Keratinocyte (primary cell): Measurements from ENCODE around the gene MGLL. TPM values are rescaled to one million over a fixed set of nuclear protein-coding genes. Genes with fewer than 3 reads are reported as not detected.

Experiments
- DNase-seq: peaks from one replicate; pipeline ENCODE4 v3.0.0-alpha.2; 2011; ENCODE audit warnings: low read depth, missing footprints, low spot score
- FAIRE-seq: peaks from 2 replicates; lab custom pipeline; 2011; peaks lifted over from hg19 to GRCh38; lab: Jason Lieb, UNC
- H2AFZ ChIP-seq: 2 replicates; pipeline ENCODE4 v1.6.0; 2012; ENCODE audit warnings: low read length, control low read depth, inconsistent platforms; ENCODE audit not compliant: control insufficient read depth
- H3K27ac ChIP-seq: 2 replicates; pipeline ENCODE4 v1.5.1; 2011; ENCODE audit warnings: low read length; ENCODE audit not compliant: control insufficient read depth, insufficient read depth
- H3K27me3 ChIP-seq: 3 replicates; pipeline ENCODE4 v1.6.0; 2011; ENCODE audit warnings: low read length; ENCODE audit not compliant: control insufficient read depth, insufficient read depth; ENCODE audit errors: extremely low read depth
- H3K36me3 ChIP-seq, 2 experiments: 2 replicates in 1 of 2; 3 replicates in 1 of 2; pipeline ENCODE4 v1.5.1; 2011; ENCODE audit warnings: low read length in 2 of 2, mild to moderate bottlenecking in 1 of 2; ENCODE audit not compliant: control insufficient read depth in 2 of 2, insufficient read depth in 2 of 2; ENCODE audit errors: extremely low read depth in 1 of 2
- H3K4me1 ChIP-seq: 3 replicates; pipeline ENCODE4 v1.5.1; 2011; ENCODE audit warnings: low read length; ENCODE audit not compliant: control insufficient read depth, insufficient read depth; ENCODE audit errors: extremely low read depth
- H3K4me2 ChIP-seq: 3 replicates; pipeline ENCODE4 v1.6.0; 2011; ENCODE audit warnings: low read depth, low read length; ENCODE audit not compliant: control insufficient read depth, insufficient read depth; ENCODE audit errors: extremely low read depth
- H3K4me3 ChIP-seq, 3 experiments: fragments of 200-600 bp in 1 of 3; sonication (generic) in 1 of 3; 2 replicates in 2 of 3; 3 replicates in 1 of 3; pipeline ENCODE4 v1.5.1; 2011 to 2016; ENCODE audit warnings: low read length in 3 of 3, mild to moderate bottlenecking in 3 of 3, control low read depth in 2 of 3, inconsistent platforms in 1 of 3, low read depth in 1 of 3, mixed read lengths in 1 of 3, mixed run types in 1 of 3, moderate library complexity in 1 of 3; ENCODE audit not compliant: control insufficient read depth in 2 of 3, insufficient read depth in 2 of 3; ENCODE audit errors: extremely low read depth in 1 of 3
- H3K79me2 ChIP-seq: 2 replicates; pipeline ENCODE4 v1.6.0; 2012; ENCODE audit warnings: low read length; ENCODE audit not compliant: control insufficient read depth, insufficient read depth
- H3K9ac ChIP-seq: 3 replicates; pipeline ENCODE4 v1.6.0; 2011; ENCODE audit warnings: low read length; ENCODE audit not compliant: control insufficient read depth, insufficient read depth; ENCODE audit errors: extremely low read depth
- H3K9me1 ChIP-seq: 3 replicates; pipeline ENCODE4 v1.6.0; 2011; ENCODE audit warnings: low read length; ENCODE audit not compliant: control insufficient read depth, insufficient read depth; ENCODE audit errors: extremely low read depth
- H3K9me3 ChIP-seq: 2 replicates; pipeline ENCODE4 v1.5.1; 2012; ENCODE audit warnings: low read depth, low read length; ENCODE audit not compliant: control insufficient read depth
- H4K20me1 ChIP-seq: 3 replicates; pipeline ENCODE4 v1.6.0; 2011; ENCODE audit warnings: low read length; ENCODE audit not compliant: control insufficient read depth, insufficient read depth; ENCODE audit errors: extremely low read depth
- CTCF ChIP-seq, 3 experiments: IDR thresholded peaks in 1 of 3; conservative IDR thresholded peaks in 1 of 3; optimal IDR thresholded peaks in 1 of 3; 2 replicates in 2 of 3; 3 replicates in 1 of 3; pipeline versions ENCODE3 to v1.5.1; 2011; ENCODE audit warnings: low read length in 3 of 3, mild to moderate bottlenecking in 3 of 3, moderate library complexity in 2 of 3, control low read depth in 1 of 3, inconsistent platforms in 1 of 3; ENCODE audit not compliant: insufficient read depth in 2 of 3; ENCODE audit errors: extremely low read depth in 1 of 3
- EZH2 ChIP-seq: IDR thresholded peaks from one replicate; pipeline ENCODE4 v1.6.1; 2012; ENCODE audit warnings: inconsistent platforms, mild to moderate bottlenecking, low read length, moderate library complexity
- dilution Hi-C: fragments of 300-500 bp; cut with MboI; formaldehyde crosslinking; loops from one replicate; pipeline ENCODE4 v1.7.0; 2020; ENCODE audit warnings: low sequenced_read_pairs; ENCODE audit not compliant: extremely low pct_ligation_motif_present
- polyA plus RNA-seq, 5 experiments: library from polyadenylated mRNA; depleted of rRNA in 3 of 5; stranded (reverse) in 3 of 5; stranded (forward) in 1 of 5; unstranded in 1 of 5; fragments of >200 nt; gene quantifications; 1 replicate in 1 of 5; 2 replicates in 3 of 5; 3 replicates in 1 of 5; pipeline versions ENCODE4 v1.2.1 to v1.2.3, GENCODE V29; 2011 to 2012; ENCODE audit warnings: missing spikeins in 2 of 5, low read depth in 1 of 5, low replicate concordance in 1 of 5

Gene MGLL
- polyA plus RNA-seq, 1 donor (not counting 4 experiments of a cell fraction or from before 2014, with no cell fraction given): 17.8 TPM

DNA sequence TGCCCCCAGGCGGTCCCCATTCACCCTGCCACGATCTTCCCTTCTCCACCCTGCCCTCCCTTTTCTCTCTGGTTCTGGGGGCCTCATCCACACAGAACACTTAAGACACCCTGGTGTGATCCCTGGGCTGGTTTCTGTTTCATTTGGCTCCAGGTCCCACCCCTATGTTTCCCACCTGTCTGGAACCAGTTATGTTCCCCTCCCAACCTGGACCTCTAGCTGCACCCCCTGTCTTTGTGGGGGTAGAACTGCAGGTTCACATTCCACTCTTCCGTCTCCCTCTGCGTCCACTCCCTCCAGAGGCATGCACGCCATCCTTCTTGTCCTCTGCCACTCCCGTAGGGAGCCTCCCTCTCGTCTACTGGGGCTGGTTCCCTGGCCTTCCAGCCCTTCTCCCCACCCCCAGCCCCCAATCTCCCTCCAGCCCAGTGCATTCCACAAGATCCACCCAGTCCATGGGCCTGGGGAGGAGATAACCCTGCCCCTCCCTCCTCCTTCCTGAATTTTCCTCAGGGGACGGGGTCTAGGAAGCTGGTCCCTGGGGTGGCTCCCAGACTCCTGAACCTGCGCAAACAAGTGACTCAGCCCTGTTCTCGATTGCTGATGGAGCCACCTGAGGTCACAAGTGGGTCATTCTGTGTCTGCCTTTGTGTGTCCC is 75.8 kb downstream of the MGLL start:
- no peaks in the 10 kb centered on the region for H3K79me2 ChIP-seq
- no peak for DNase-seq
- H3K9ac ChIP-seq: no peak overlapping the region
- no peaks in the 10 kb centered on the region for H3K36me3 ChIP-seq
- H3K27ac ChIP-seq: no peak overlapping the region
- dilution Hi-C loops: no loop called here
- no peak overlapping the region for H2AFZ ChIP-seq
- H4K20me1 ChIP-seq: no peaks in the 10 kb centered on the region
- H3K9me3 ChIP-seq: no peaks in the 10 kb centered on the region
- no peak overlapping the region for H3K4me3 ChIP-seq
- no peaks in the 10 kb centered on the region for H3K9me1 ChIP-seq
- peaks cover 41% of the 10 kb centered on the region for H3K4me1 ChIP-seq
- no peak for FAIRE-seq
- no peak for TF ChIP-seq EZH2
- peak in 2 of 3 experiments; percentile 14 to 21 for TF ChIP-seq CTCF (optimal IDR thresholded peaks at IDR 0.05 in 1 of 3, IDR thresholded peaks at IDR 0.05 in 1 of 3, conservative IDR thresholded peaks at IDR 0.05 in 1 of 3; ENCODE audit: extremely low read depth in 1 of 3, insufficient read depth in 2 of 3, low read length in 3 of 3)
- no peaks in the 10 kb centered on the region for H3K27me3 ChIP-seq
- no peak overlapping the region for H3K4me2 ChIP-seq

DNA sequence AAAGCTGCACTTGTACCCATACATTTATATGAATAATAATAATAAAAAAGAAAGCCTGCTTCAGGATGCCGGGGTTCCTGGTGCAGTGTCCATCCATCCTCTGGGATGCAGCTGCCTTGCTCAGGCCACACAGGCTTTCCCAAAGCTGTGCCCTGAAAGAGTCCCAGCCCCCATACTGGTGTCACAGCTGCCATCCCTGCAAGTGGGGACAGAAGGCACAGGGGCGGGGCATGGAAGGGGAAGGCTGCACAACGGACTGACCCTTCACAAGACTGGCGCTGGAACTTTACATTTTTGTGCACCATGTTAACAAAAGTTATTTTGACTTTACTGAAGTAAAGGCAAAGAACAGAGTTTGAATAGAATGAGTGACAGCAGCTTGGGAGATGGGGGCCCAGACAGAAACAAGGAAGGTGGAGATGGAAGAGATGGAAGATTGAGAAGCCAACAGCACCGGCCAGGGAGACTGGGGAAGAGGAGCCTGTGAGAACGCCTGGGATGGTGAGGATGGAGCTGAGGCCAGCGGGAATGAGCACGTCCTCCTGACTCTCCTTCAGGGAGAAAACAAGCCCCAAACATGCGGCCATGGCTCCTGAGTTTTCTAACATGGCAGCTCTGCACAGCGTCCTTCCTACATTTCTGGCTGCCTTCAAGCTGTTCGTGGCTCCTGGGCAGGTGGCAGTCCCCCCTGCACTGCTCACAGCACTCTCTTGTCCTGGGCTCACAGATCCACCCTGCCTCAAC is 76.5 kb downstream of the MGLL start:
- FAIRE-seq: no peak
- Histone ChIP-seq H3K9ac (no peak overlapping the region), H3K79me2 (no peaks in the 10 kb centered on the region), H3K9me3 (no peaks in the 10 kb centered on the region), H3K36me3 (no peaks in the 10 kb centered on the region), H3K4me3 (no peak overlapping the region), H3K4me1 (peaks cover 34% of the 10 kb centered on the region), H4K20me1 (no peaks in the 10 kb centered on the region), H3K27me3 (no peaks in the 10 kb centered on the region), H3K27ac (no peak overlapping the region), H3K9me1 (no peaks in the 10 kb centered on the region), H2AFZ (no peak overlapping the region), H3K4me2 (no peak overlapping the region)
- dilution Hi-C loops: no loop called here
- TF ChIP-seq CTCF (optimal IDR thresholded peaks at IDR 0.05 in 1 of 3, IDR thresholded peaks at IDR 0.05 in 1 of 3, conservative IDR thresholded peaks at IDR 0.05 in 1 of 3; ENCODE audit: extremely low read depth in 1 of 3, insufficient read depth in 2 of 3, low read length in 3 of 3) (no peak), EZH2 (no peak)
- no peak for DNase-seq
